Measurements from ENCODE around the gene PXDC1.

PXDC1 gene

GRCh38 chr6:3751077-3751729, at the start of gene PXDC1:
TSS of gene PXDC1 (minus strand) at chr6:3751713. CDS start at chr6:3751531, 182 bp downstream.
- peak; percentile 39 for DNase-seq

GRCh38 chr6:3800850-3801591, 49.5 kb upstream of the PXDC1 start:
- DNase-seq, result no peak

- DNase-seq, result no peak
Observed at GRCh38 chr6:3799719-3800118, 48.2 kb upstream of the PXDC1 start.

GRCh38 chr6:3798055-3798919, 46.8 kb upstream of the PXDC1 start:
- DNase-seq, result no peak

GRCh38 chr6:3797231-3798054, 45.9 kb upstream of the PXDC1 start:
- DNase-seq, result no peak

GRCh38 chr6:3796719-3797041, 45.2 kb upstream of the PXDC1 start:
- no peak for DNase-seq

- no peak for DNase-seq
Observed at GRCh38 chr6:3795836-3796718, 44.6 kb upstream of the PXDC1 start.

GRCh38 chr6:3794092-3794491, 42.6 kb upstream of the PXDC1 start:
- no peak for DNase-seq

GRCh38 chr6:3793545-3793944, 42.0 kb upstream of the PXDC1 start:
- no peak for DNase-seq

- no peak for DNase-seq
Observed at GRCh38 chr6:3791526-3792203, 40.2 kb upstream of the PXDC1 start.

GRCh38 chr6:3789896-3790558, 38.5 kb upstream of the PXDC1 start:
- no peak for DNase-seq

GRCh38 chr6:3789018-3789895, 37.7 kb upstream of the PXDC1 start:
- no peak for DNase-seq

- no peak for DNase-seq
Observed at GRCh38 chr6:3788408-3789017, 37.0 kb upstream of the PXDC1 start.

- no peak for DNase-seq
Observed at GRCh38 chr6:3786141-3786540, 34.6 kb upstream of the PXDC1 start.

- DNase-seq, result no peak
Observed at GRCh38 chr6:3785745-3786098, 34.2 kb upstream of the PXDC1 start.

GRCh38 chr6:3784885-3785744, 33.6 kb upstream of the PXDC1 start:
- no peak for DNase-seq

GRCh38 chr6:3784423-3784822, 32.9 kb upstream of the PXDC1 start:
- no peak for DNase-seq

Measured in CD4-positive, alpha-beta T cell treated with Interleukin-6 for 4 hours (primary cell).